Measurements from ENCODE around the gene TGIF2LY. TPM values are rescaled to one million over a fixed set of nuclear protein-coding genes. Genes with fewer than 3 reads are reported as not detected.
"Not testable (repeated sequence)": the region's sequence is repeated elsewhere in the genome, so short reads cannot be mapped to it uniquely, and the experiment has no call there.

TGIF2LY gene
- not detected for polyA plus RNA-seq (ENCODE audit: insufficient read length in 4 of 4)

- not testable (repeated sequence) for DNase-seq (ENCODE audit: low read depth in 4 of 4, low spot score in 3 of 4)
These were observed at the start of gene TGIF2LY for GRCh38 chrY:3578767-3579166. Gene TGIF2LY (plus strand): TSS chrY:3579067. CDS start chrY:3579245, 178 bp downstream.
